ENCODE results near the gene OR1S1. TPM values are rescaled to one million over a fixed set of nuclear protein-coding genes. Genes with fewer than 3 reads are reported as not detected.
"Not testable (repeated sequence)": the region's sequence is repeated elsewhere in the genome, so short reads cannot be mapped to it uniquely, and the experiment has no call there.

OR1S1 gene
- not detected for total RNA-seq
- polyA plus RNA-seq = not detected
- 0 reads per million in 6 experiments for total RNA-seq

DNA sequence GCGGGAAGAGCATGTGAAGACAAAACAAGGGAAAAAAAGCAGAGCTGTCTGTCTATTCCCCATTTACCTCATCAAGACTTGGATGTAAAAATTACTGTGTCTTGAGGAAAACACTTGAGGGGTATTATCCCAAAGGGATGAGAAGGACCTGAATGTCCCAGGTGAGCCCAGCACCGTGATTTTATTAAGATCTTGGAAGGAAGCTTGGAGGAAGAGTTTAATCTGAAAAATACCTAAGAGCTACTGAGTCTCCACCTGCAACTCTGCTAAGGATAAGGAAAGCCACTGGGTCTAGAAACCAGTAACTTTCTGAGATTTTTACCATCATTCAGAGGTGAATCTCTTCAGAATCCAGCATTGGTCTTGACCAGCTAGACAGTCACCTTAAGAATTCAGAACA lies at the start of gene OR1S1:
TSS of gene OR1S1 (plus strand) at position 301 of the 400 bp plus-strand sequence.
- H3K4me3 Mint-ChIP-seq, DNase-seq, H3K36me3 Mint-ChIP-seq, ATAC-seq, H3K4me1 Mint-ChIP-seq, H3K27ac Mint-ChIP-seq, POLR2A ChIA-PET, H3K9me3 Mint-ChIP-seq: not testable (repeated sequence)
- peaks cover 2 to 20% (median 10%) of the 10 kb centered on the region in 5 donors for H3K27me3 Mint-ChIP-seq

DNA sequence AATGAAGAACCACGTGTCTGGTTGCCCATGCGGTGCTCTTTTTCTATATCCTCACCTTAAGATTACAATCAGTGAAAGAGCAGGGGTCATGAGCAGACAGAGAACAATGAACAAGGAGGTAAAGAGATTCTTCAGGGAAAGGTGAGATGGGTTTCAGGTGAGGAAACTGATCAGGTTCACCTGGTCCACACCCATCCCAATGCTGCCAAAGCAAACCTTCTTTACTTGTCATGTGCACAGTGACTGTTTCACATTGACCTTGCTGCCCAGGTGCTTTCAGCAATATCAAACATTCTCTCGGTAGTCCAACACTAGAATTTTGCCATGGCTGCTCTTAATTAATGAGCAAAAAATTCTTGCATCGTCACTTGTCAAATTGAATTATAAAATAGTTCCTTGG lies 48.1 kb upstream of the OR1S1 start:
- POLR2A ChIA-PET = no interaction called here
- no peak for DNase-seq
- H3K27ac Mint-ChIP-seq = no peak overlapping the region
- H3K4me3 Mint-ChIP-seq = no peak overlapping the region
- H3K4me1 Mint-ChIP-seq = peaks cover 0 to 1% (median 0%) of the 10 kb centered on the region in 4 donors
- peaks cover 0 to 6% (median 0%) of the 10 kb centered on the region in 9 donors for H3K9me3 Mint-ChIP-seq
- no peak for ATAC-seq
- peaks cover 0 to 5% (median 0%) of the 10 kb centered on the region in 5 donors for H3K27me3 Mint-ChIP-seq
- peaks cover 0 to 15% (median 0%) of the 10 kb centered on the region in 3 donors for H3K36me3 Mint-ChIP-seq

DNA sequence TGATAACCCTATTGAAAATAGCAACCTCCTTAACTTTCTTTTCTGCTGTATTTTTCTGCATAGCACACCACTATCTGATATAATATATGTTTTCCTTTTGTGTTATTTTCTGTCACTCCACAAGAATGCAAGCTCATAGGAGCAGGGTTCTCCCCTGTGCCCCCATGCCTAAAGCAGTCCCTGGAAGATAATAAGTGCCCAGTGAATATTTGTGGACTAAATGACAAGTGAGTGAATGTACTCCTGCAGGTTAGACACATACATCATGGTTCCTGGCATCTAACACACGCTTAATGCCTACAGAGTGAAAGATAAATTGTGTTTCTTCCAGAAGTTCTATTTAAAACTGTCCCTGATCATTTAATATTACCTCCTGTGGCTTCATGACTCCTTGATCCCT lies 47.5 kb upstream of the OR1S1 start:
- peaks cover 0 to 9% (median 0%) of the 10 kb centered on the region in 3 donors for H3K36me3 Mint-ChIP-seq
- no peaks in the 10 kb centered on the region for H3K4me1 Mint-ChIP-seq
- H3K9me3 Mint-ChIP-seq = peaks cover 0 to 3% (median 0%) of the 10 kb centered on the region in 9 donors
- no peak overlapping the region for H3K27ac Mint-ChIP-seq
- DNase-seq (no peak), ATAC-seq (no peak)
- peaks cover 0 to 5% (median 0%) of the 10 kb centered on the region in 5 donors for H3K27me3 Mint-ChIP-seq
- POLR2A ChIA-PET = no interaction called here
- no peak overlapping the region for H3K4me3 Mint-ChIP-seq

DNA sequence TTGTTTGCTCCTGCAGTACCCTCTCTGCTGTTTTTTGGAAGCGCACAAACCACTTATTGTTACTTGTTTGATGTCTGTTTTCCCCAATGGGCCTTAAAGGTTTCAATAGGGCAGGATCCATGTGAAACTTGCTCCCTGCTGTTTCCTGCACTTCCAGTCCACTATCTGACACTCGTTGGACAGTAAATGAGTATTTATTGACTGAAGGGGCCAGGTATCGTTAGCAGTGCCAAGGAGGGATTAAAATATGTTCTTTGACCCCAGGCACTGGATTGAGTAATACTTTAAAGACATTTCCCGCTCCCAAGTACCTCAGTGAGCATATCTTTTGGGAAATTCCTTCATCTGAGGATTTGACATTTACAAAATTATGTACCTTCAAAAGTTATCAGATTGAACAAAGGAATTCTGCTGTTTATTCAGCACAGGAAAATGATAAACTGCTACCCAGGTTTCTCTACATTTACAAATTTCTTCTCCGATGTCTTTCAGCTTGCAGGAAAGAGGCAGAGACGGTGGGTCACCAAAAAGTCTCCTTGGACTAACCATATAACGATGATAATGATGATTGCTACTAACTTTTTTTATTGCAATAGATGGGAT lies 46.9 kb upstream of the OR1S1 start:
- peaks cover 0 to 2% (median under 1%) of the 10 kb centered on the region in 3 donors for H3K36me3 Mint-ChIP-seq
- no peaks in the 10 kb centered on the region for H3K4me1 Mint-ChIP-seq
- H3K9me3 Mint-ChIP-seq = peaks cover 0 to 4% (median 0%) of the 10 kb centered on the region in 9 donors
- POLR2A ChIA-PET = no interaction called here
- no peak for ATAC-seq
- no peak overlapping the region for H3K4me3 Mint-ChIP-seq
- H3K27ac Mint-ChIP-seq = no peak overlapping the region
- no peak for DNase-seq
- peaks cover 0 to 4% (median under 1%) of the 10 kb centered on the region in 5 donors for H3K27me3 Mint-ChIP-seq

DNA sequence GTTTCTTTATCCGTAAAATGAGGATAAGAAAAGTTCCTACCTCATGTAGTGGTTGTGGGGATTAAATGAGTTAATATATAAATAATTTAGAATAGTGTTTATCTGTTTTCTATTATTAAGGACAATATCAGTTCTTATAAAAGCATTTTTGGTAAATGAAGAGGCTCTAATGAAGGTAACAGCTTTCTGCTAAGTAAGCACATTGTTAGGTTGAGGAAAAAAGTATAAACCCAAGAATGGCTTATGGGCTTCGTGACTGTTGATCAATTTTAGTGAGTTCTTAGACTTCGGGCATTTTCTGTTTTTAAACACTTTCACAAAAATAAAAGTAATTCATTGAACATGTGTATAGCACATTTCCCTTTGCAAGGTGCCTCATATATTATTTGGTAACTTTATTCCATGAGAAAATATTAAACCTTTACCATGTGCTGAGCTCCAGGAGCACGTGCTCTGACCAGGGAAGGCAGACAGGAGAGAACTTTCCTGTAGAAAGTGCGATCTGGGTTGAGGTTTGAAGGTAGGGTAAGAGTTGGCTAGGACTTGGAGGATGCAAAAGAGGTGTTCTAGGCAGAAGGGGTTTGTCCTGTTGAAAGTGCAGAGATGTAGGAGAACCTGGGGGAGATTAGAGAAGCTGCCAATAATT lies 35.0 kb upstream of the OR1S1 start:
- Mint-ChIP-seq H3K27me3 (peaks cover 7 to 46% (median 28%) of the 10 kb centered on the region in 5 donors), H3K4me3 (no peak overlapping the region), H3K27ac (no peak overlapping the region), H3K36me3 (no peaks in the 10 kb centered on the region), H3K4me1 (no peaks in the 10 kb centered on the region), H3K9me3 (peaks cover 0 to 5% (median 0%) of the 10 kb centered on the region in 9 donors)
- POLR2A ChIA-PET = no interaction called here
- no peak for ATAC-seq
- no peak for DNase-seq

DNA sequence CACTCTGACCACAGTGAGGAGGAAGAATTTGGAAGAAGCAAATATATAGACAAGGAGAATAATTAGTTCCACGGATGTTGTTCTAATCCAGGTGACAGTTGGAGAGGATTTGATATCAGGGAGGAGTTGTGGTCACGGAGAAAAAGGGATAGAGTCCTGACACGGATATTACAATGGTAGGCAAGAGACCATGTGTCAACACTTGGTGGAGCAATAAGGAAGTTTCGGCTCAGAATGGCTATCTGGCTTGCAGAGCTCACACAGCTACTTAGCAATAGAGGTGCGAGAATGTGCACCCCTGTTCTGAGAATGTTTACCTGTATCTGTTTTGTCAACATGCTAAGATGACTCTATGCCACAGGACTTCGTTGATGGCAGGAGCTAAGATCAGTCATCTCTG lies 34.1 kb upstream of the OR1S1 start:
- peaks cover 7 to 46% (median 28%) of the 10 kb centered on the region in 5 donors for H3K27me3 Mint-ChIP-seq
- ATAC-seq = no peak
- H3K27ac Mint-ChIP-seq = peak overlapping the region in 1 of 10 donors; percentile 7
- POLR2A ChIA-PET = no interaction called here
- no peak overlapping the region for H3K4me3 Mint-ChIP-seq
- H3K9me3 Mint-ChIP-seq = peaks cover 0 to 4% (median 0%) of the 10 kb centered on the region in 9 donors
- H3K36me3 Mint-ChIP-seq = no peaks in the 10 kb centered on the region
- DNase-seq = no peak
- H3K4me1 Mint-ChIP-seq = no peaks in the 10 kb centered on the region

DNA sequence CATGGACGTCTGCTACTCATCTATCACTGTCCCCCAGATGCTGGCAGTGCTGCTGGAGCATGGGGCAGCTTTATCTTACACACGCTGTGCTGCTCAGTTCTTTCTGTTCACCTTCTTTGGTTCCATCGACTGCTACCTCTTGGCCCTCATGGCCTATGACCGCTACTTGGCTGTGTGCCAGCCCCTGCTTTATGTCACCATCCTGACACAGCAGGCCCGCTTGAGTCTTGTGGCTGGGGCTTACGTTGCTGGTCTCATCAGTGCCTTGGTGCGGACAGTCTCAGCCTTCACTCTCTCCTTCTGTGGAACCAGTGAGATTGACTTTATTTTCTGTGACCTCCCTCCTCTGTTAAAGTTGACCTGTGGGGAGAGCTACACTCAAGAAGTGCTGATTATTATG lies 32.9 kb upstream of the OR1S1 start:
- ATAC-seq (no peak), DNase-seq (no peak)
- peak overlapping the region in 2 of 10 donors; percentile 40 to 74 for H3K27ac Mint-ChIP-seq
- no peak overlapping the region for H3K4me3 Mint-ChIP-seq
- POLR2A ChIA-PET = no interaction called here
- H3K27me3 Mint-ChIP-seq = peaks cover 7 to 46% (median 28%) of the 10 kb centered on the region in 5 donors
- H3K4me1 Mint-ChIP-seq = no peaks in the 10 kb centered on the region
- H3K36me3 Mint-ChIP-seq = no peaks in the 10 kb centered on the region
- H3K9me3 Mint-ChIP-seq = peaks cover 0 to 1% (median 0%) of the 10 kb centered on the region in 9 donors

DNA sequence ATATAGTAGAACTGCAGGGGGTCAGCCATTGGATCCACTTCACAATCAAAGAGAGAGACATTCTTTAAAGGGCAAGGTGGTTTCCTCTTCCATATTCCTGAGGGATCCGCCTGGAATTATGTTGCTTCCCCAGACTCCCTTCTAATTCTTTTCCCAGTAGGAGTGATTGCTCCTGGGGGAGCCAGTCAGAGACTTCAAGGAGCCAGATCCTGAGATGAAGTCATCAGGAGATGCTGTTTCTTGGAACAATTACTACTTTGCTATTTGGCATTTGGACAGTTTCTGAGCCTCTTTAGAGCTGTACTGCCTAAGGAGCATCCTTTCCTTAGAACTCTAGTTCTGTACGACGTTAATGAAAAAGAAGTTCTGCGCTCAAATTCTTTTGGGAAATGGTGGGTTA lies 25.6 kb upstream of the OR1S1 start:
- DNase-seq (no peak), ATAC-seq (no peak)
- Mint-ChIP-seq H3K4me1 (no peaks in the 10 kb centered on the region), H3K9me3 (no peaks in the 10 kb centered on the region), H3K36me3 (no peaks in the 10 kb centered on the region), H3K4me3 (no peak overlapping the region), H3K27ac (no peak overlapping the region), H3K27me3 (peaks cover 0 to 4% (median 0%) of the 10 kb centered on the region in 5 donors)
- POLR2A ChIA-PET = no interaction called here

DNA sequence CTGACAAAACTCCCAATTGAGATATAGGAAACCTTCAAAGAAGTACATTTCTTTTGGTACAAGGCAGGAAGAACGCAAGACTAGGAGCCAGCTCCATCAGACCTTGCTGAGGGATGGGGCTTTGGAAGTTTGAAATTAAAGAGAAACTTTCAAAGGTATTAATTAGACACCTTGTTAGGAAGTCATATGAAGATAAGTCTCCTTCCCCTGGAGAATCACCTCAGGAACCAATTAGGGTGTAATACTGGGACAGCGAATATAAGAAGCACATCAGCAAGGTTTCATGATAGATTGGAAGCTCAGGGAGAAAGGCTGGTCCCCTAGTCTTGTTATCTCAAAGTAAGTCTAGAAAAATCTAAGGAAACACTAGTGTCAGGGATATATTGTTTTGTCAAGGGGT lies 23.8 kb upstream of the OR1S1 start, which contains the start of gene OR9Q2:
TSS of gene OR9Q2 (plus strand) at position 301 of the 400 bp plus-strand sequence. CDS start 1,421 bp downstream, outside the sequence.
- H3K9me3 Mint-ChIP-seq = no peaks in the 10 kb centered on the region
- POLR2A ChIA-PET = no interaction called here
- H3K4me1 Mint-ChIP-seq = no peaks in the 10 kb centered on the region
- DNase-seq (no peak), ATAC-seq (no peak)
- H3K4me3 Mint-ChIP-seq = peak within 1 kb of the TSS in 1 of 10 donors; percentile 23
- H3K36me3 Mint-ChIP-seq = no peaks in the 10 kb centered on the region
- H3K27me3 Mint-ChIP-seq = peaks cover 0 to 4% (median 0%) of the 10 kb centered on the region in 5 donors
- H3K27ac Mint-ChIP-seq = no peak within 1 kb of the TSS

DNA sequence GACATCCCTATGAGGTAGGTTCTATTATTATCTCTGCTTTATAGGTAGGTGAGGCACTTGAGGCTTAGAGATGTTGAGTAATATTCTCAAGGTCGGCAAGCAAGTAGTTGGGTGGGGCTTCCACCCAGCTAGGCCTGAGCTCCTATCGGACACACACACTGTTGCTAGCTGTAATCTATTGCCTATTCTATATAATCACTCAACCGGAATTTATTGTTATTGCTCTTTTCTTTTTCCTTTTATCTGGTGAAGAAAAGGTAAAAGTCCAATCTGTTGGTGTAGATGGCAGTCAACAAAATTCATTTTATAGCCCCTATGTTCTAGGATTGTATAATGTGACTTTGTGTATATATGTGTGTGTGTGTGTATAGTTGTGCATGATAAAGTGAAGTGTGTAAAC lies 20.3 kb upstream of the OR1S1 start:
- Mint-ChIP-seq H3K4me3 (no peak overlapping the region), H3K27me3 (peaks cover 0 to 4% (median 0%) of the 10 kb centered on the region in 5 donors), H3K4me1 (no peaks in the 10 kb centered on the region), H3K36me3 (peaks cover 0 to 6% (median 4%) of the 10 kb centered on the region in 3 donors), H3K27ac (no peak overlapping the region), H3K9me3 (peaks cover 0 to 12% (median 3%) of the 10 kb centered on the region in 9 donors)
- DNase-seq (no peak), ATAC-seq (no peak)
- POLR2A ChIA-PET = no interaction called here

DNA sequence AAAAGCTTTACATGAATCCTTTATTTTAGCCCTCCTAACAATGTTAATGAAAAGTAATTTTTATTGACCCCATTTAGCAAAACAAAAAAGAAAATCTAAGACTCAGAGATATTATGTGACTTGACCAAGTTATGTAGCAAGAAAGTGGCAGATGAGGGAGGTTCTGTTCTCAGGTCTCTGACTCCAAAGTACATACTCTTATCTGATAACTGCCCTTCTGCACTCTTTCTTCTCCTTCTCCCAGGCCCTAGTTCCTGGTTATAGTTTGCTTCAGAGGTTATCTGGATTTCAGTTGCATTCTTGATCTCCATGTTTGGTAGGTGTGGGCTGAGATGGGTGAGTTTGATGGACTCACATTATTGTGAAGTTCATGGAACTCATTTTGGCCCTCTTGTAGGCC lies 19.1 kb upstream of the OR1S1 start:
- POLR2A ChIA-PET = no interaction called here
- no peak for ATAC-seq

DNA sequence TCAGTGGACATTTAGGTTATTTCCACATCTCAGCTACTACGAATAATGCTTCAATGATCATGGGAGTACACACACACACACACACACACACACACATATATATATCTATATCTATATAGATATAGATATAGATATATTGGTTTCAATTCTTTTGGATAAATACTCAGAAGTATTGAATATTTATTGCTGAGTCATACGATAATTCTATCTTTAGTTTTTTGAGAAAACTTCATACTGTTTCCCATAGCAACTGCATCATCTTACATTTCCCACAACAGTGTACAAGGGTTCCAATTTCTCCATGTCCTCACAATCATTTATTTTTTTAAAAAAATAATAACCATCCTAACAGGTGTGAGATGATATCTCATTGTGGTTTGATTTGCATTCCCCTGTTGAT lies 16.6 kb upstream of the OR1S1 start:
- Mint-ChIP-seq H3K27me3 (peaks cover 0 to 3% (median 0%) of the 10 kb centered on the region in 5 donors), H3K4me3 (no peak overlapping the region), H3K9me3 (peaks cover 0 to 30% (median 12%) of the 10 kb centered on the region in 9 donors), H3K27ac (no peak overlapping the region), H3K36me3 (peaks cover 0 to 15% (median 12%) of the 10 kb centered on the region in 3 donors), H3K4me1 (no peaks in the 10 kb centered on the region)
- POLR2A ChIA-PET = no interaction called here
- ATAC-seq = no peak
- DNase-seq = no peak

More for the DNA sequence above, 19.1 kb upstream of the OR1S1 start:
- H3K9me3 Mint-ChIP-seq = peaks cover 0 to 23% (median 10%) of the 10 kb centered on the region in 9 donors
- H3K27me3 Mint-ChIP-seq = peaks cover 0 to 4% (median 0%) of the 10 kb centered on the region in 5 donors
- H3K4me1 Mint-ChIP-seq = no peaks in the 10 kb centered on the region
- peaks cover 0 to 12% (median 12%) of the 10 kb centered on the region in 3 donors for H3K36me3 Mint-ChIP-seq
- no peak overlapping the region for H3K27ac Mint-ChIP-seq
- no peak for DNase-seq
- H3K4me3 Mint-ChIP-seq = no peak overlapping the region

DNA sequence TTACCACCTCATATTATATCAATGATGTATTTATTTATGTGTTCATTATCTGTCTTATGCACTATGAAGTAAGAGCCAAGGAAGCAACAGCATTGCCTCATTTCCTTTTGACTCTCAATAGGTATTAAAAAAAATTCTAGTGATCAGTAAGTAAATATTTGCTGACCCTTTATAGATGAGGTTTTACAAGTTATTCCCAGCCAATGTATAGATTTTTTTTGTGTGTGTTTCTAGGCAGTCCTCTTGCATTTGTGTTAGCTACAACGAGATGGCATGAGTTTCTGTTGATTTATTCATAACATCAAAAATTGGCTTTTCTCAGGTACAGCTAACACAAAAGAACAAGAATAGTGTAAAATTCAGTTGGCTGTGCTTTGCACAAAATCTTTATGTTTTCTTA lies 13.2 kb upstream of the OR1S1 start:
- Mint-ChIP-seq H3K9me3 (peaks cover 3 to 30% (median 13%) of the 10 kb centered on the region in 9 donors), H3K4me3 (no peak overlapping the region), H3K27ac (no peak overlapping the region), H3K36me3 (peaks cover 0 to 15% (median 12%) of the 10 kb centered on the region in 3 donors), H3K4me1 (no peaks in the 10 kb centered on the region), H3K27me3 (peaks cover 9 to 26% (median 14%) of the 10 kb centered on the region in 5 donors)
- POLR2A ChIA-PET = no interaction called here
- ATAC-seq = no peak
- no peak for DNase-seq
